Measurements from ENCODE around the gene CHST15.

The CHST15 gene

DNA sequence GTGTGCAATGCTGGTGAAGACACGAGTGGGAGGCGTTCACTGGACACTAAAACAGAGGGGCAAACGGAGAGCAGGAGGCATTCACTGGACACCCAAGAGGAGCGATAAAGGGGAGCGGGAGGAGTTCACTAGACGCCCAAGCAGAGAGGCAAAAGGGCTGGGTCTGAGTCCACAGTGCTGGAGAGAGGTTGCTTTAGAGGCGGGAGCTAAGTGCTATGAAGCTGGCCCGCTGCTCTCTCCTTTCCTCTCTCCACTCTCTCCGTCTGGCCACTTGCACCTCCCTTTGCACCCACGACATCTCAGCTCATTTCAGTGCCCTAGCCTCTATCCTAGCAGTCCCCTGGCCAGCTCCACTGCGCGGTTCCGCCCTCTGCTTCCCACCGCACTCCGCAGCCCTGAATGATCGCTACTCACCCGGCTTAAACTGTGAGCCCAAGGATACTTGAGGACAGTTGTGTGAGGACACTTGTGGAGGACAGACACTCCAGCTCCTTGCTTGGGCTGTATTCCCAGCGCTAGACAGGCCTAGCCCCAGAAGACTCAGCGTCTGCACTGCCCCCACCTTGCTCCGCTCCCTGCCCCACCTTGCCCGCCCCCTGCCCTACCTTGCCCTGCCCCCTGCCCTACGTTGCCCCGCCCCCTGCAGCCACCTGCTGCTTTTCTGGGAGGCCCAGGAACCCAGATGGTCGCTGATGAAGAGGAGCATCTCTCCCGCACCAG is 123.0 kb downstream of the CHST15 start:
- no peak overlapping the region for H3K27ac ChIP-seq
- DNase-seq (ENCODE audit: low spot score), result no peak
- ChIA-PET POLR2A (ENCODE audit: low non-redundant PET) (interaction anchor here (0.6 kb wide), 1 partner anchor 1822 kb away, joined by 3 read pairs; no protein-coding TSS in a partner anchor), CTCF (no interaction called here)
- TF ChIP-seq, protein P1, sequence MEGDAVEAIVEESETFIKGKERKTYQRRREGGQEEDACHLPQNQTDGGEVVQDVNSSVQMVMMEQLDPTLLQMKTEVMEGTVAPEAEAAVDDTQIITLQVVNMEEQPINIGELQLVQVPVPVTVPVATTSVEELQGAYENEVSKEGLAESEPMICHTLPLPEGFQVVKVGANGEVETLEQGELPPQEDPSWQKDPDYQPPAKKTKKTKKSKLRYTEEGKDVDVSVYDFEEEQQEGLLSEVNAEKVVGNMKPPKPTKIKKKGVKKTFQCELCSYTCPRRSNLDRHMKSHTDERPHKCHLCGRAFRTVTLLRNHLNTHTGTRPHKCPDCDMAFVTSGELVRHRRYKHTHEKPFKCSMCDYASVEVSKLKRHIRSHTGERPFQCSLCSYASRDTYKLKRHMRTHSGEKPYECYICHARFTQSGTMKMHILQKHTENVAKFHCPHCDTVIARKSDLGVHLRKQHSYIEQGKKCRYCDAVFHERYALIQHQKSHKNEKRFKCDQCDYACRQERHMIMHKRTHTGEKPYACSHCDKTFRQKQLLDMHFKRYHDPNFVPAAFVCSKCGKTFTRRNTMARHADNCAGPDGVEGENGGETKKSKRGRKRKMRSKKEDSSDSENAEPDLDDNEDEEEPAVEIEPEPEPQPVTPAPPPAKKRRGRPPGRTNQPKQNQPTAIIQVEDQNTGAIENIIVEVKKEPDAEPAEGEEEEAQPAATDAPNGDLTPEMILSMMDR (conservative IDR thresholded peaks at IDR 0.05; ENCODE audit: low read depth), result no peak

- peak; percentile 85 for DNase-seq (ENCODE audit: low spot score)
- POLR2A ChIA-PET (ENCODE audit: low non-redundant PET), result no interaction called here
Measured at GRCh38 chr10:123967626-123968243, 125.7 kb downstream of the CHST15 start.

DNA sequence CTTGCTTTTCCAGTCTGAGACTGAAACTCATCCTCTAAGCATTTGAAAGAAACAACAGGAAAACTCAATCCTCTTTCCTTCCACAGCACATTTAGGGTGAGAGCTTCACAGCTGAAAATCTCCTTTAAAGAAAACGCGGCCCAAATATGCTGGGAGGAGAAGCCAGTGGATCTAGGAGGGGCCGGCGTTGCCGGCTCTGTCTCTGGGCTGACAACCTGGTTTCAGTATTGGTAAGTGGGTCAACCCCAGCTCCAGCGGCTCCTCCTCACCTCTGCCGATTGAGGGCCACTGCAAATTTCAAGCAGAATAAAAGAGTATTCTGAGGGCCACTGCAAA is 126.5 kb downstream of the CHST15 start:
- DNase-seq (ENCODE audit: low spot score), result no peak
- H3K27ac ChIP-seq, result no peak overlapping the region
- ChIA-PET POLR2A (ENCODE audit: low non-redundant PET) (no interaction called here), CTCF (interaction anchor here (0.7 to 1.8 kb wide), 5 partner anchors 25 to 1915 kb away, joined by 3 to 23 read pairs (median 4); no protein-coding TSS in a partner anchor)
- TF ChIP-seq, protein P1 (conservative IDR thresholded peaks at IDR 0.05; ENCODE audit: low read depth), result no peak

More at GRCh38 chr10:123967626-123968243, 125.7 kb downstream of the CHST15 start:
- CTCF ChIA-PET, result interaction anchor here (0.7 to 1.8 kb wide), 6 partner anchors 26 to 1916 kb away, joined by 3 to 23 read pairs (median 4); no protein-coding TSS in a partner anchor
- TF ChIP-seq, protein P1 (conservative IDR thresholded peaks at IDR 0.05; ENCODE audit: low read depth), result peak; percentile 70
- H3K27ac ChIP-seq, result no peak overlapping the region

- H3K27ac ChIP-seq, result no peak overlapping the region
- CTCF ChIA-PET, result interaction anchor here (1.8 kb wide), 1 partner anchor 384 kb away, joined by 23 read pairs; no protein-coding TSS in a partner anchor
- TF ChIP-seq, protein P1 (conservative IDR thresholded peaks at IDR 0.05; ENCODE audit: low read depth), result no peak
- DNase-seq (ENCODE audit: low spot score), result no peak
- POLR2A ChIA-PET (ENCODE audit: low non-redundant PET), result no interaction called here
Measured at GRCh38 chr10:123965973-123966895, 127.2 kb downstream of the CHST15 start.

- no peak for DNase-seq (ENCODE audit: low spot score)
- no peak overlapping the region for H3K27ac ChIP-seq
- ChIA-PET CTCF (interaction anchor here (0.6 to 3.0 kb wide), 2 partner anchors 382 to 832 kb away, joined by 3 to 14 read pairs; no protein-coding TSS in a partner anchor), POLR2A (ENCODE audit: low non-redundant PET) (no interaction called here)
- TF ChIP-seq, protein P1 (conservative IDR thresholded peaks at IDR 0.05; ENCODE audit: low read depth), result no peak
Measured at GRCh38 chr10:123964953-123965352, 128.4 kb downstream of the CHST15 start.
